ENCODE data around the gene FKBP11. TPM values are rescaled to one million over a fixed set of nuclear protein-coding genes. Genes with fewer than 3 reads are reported as not detected.
A peak's percentile ranks its signal among the peaks of the same experiment; 100 is the strongest.

FKBP11 gene
- total RNA-seq, 1 experiment from 2014 or later = 21.1 TPM

GRCh38 chr12:48968467-48968866 is 43.2 kb upstream of the FKBP11 start:
- Histone ChIP-seq H3K9me3 (ENCODE audit: control insufficient read depth, insufficient read depth, low read depth, low read length) (no peaks in the 10 kb centered on the region), H3K36me3 (ENCODE audit: control insufficient read depth, insufficient read depth, low read length) (no peaks in the 10 kb centered on the region), H3K4me3 (ENCODE audit: low read depth in 2 of 2, low read length in 2 of 2) (no peak overlapping the region), H3K27me3 (ENCODE audit: control insufficient read depth, insufficient read depth, low read length) (no peaks in the 10 kb centered on the region), H3K27ac (ENCODE audit: low read length) (peak overlapping the region; percentile 57), H3K4me1 (ENCODE audit: control insufficient read depth, insufficient read depth, low read length) (peaks cover 20% of the 10 kb centered on the region)
- ChIA-PET POLR2A (interaction anchor here (0.6 to 1.4 kb wide), 2 partner anchors 11 to 1416 kb away, joined by 3 to 8 read pairs; partner anchors contain the start of gene ARF3), CTCF (interaction anchor here (0.6 kb wide), 1 partner anchor 115 kb away, joined by 6 read pairs; no protein-coding TSS in a partner anchor)
- BruUV-seq (replicated peaks) = no TSS peak
- no peak for DNase-seq (ENCODE audit: low read depth, low spot score)
- ATAC-seq = no peak
- intact Hi-C loops (cut with micrococcal nuclease; ENCODE audit: unreplicated experiment) (no loop called here), in situ Hi-C loops (cut with HindIII; ENCODE audit: low pct_unique_long_range_greater_than_20kb, low sequenced_read_pairs) (no loop called here)
- TF ChIP-seq POLR2AphosphoS5 (IDR thresholded peaks at IDR 0.05; ENCODE audit: low read depth, low read length) (no peak), REST (IDR thresholded peaks at IDR 0.05; ENCODE audit: insufficient read depth in 1 of 2, low read depth in 2 of 2, low read length in 1 of 2) (no peak), CTCF (IDR thresholded peaks at IDR 0.05) (no peak), SIN3A (IDR thresholded peaks at IDR 0.05; ENCODE audit: borderline replicate concordance, insufficient read depth, low read depth, low read length) (no peak), TCF7L2 (IDR thresholded peaks at IDR 0.05; ENCODE audit: low read depth, low read length) (no peak)

GRCh38 chr12:48967991-48968390 is 42.7 kb upstream of the FKBP11 start:
- BruUV-seq (replicated peaks) = no TSS peak
- ATAC-seq = no peak

More at GRCh38 chr12:48967991-48968390, 42.7 kb upstream of the FKBP11 start:
- intact Hi-C loops (cut with micrococcal nuclease; ENCODE audit: unreplicated experiment) = no loop called here
- no peaks in the 10 kb centered on the region for H3K27me3 ChIP-seq (ENCODE audit: control insufficient read depth, insufficient read depth, low read length)
- CTCF ChIA-PET = interaction anchor here (0.6 kb wide), 1 partner anchor 115 kb away, joined by 6 read pairs; no protein-coding TSS in a partner anchor
- in situ Hi-C loops (cut with HindIII; ENCODE audit: low pct_unique_long_range_greater_than_20kb, low sequenced_read_pairs) = no loop called here
- no peak for TF ChIP-seq TCF7L2 (IDR thresholded peaks at IDR 0.05; ENCODE audit: low read depth, low read length)
- TF ChIP-seq SIN3A (IDR thresholded peaks at IDR 0.05; ENCODE audit: borderline replicate concordance, insufficient read depth, low read depth, low read length) = no peak
- TF ChIP-seq CTCF (IDR thresholded peaks at IDR 0.05) = no peak
- no peak for TF ChIP-seq REST (IDR thresholded peaks at IDR 0.05; ENCODE audit: insufficient read depth in 1 of 2, low read depth in 2 of 2, low read length in 1 of 2)
- TF ChIP-seq POLR2AphosphoS5 (IDR thresholded peaks at IDR 0.05; ENCODE audit: low read depth, low read length) = no peak
- no peak overlapping the region for H3K4me3 ChIP-seq (ENCODE audit: low read depth in 2 of 2, low read length in 2 of 2)
- H3K36me3 ChIP-seq (ENCODE audit: control insufficient read depth, insufficient read depth, low read length) = no peaks in the 10 kb centered on the region
- no peak for DNase-seq (ENCODE audit: low read depth, low spot score)
- POLR2A ChIA-PET = interaction anchor here (1.4 kb wide), 1 partner anchor 11 kb away, joined by 8 read pairs; the partner anchor contains the start of gene ARF3
- H3K4me1 ChIP-seq (ENCODE audit: control insufficient read depth, insufficient read depth, low read length) = peaks cover 20% of the 10 kb centered on the region
- H3K9me3 ChIP-seq (ENCODE audit: control insufficient read depth, insufficient read depth, low read depth, low read length) = no peaks in the 10 kb centered on the region
- H3K27ac ChIP-seq (ENCODE audit: low read length) = peak overlapping the region; percentile 57; the same call in 1 of the 2 replicates
